Keratinocyte (primary cell): ENCODE measurements around the gene BMF. TPM values are rescaled to one million over a fixed set of nuclear protein-coding genes. Genes with fewer than 3 reads are reported as not detected.
"Not testable (repeated sequence)": the region's sequence is repeated elsewhere in the genome, so short reads cannot be mapped to it uniquely, and the experiment has no call there.

ENCODE experiments used
- DNase-seq: peaks from one replicate; pipeline ENCODE4 v3.0.0-alpha.2; 2011; ENCODE audit warnings: low read depth, missing footprints, low spot score
- FAIRE-seq: peaks from 2 replicates; lab custom pipeline; 2011; peaks lifted over from hg19 to GRCh38; lab: Jason Lieb, UNC
- H2AFZ ChIP-seq: 2 replicates; pipeline ENCODE4 v1.6.0; 2012; ENCODE audit warnings: low read length, control low read depth, inconsistent platforms; ENCODE audit not compliant: control insufficient read depth
- H3K27ac ChIP-seq: 2 replicates; pipeline ENCODE4 v1.5.1; 2011; ENCODE audit warnings: low read length; ENCODE audit not compliant: control insufficient read depth, insufficient read depth
- H3K27me3 ChIP-seq: 3 replicates; pipeline ENCODE4 v1.6.0; 2011; ENCODE audit warnings: low read length; ENCODE audit not compliant: control insufficient read depth, insufficient read depth; ENCODE audit errors: extremely low read depth
- H3K36me3 ChIP-seq, 2 experiments: 2 replicates in 1 of 2; 3 replicates in 1 of 2; pipeline ENCODE4 v1.5.1; 2011; ENCODE audit warnings: low read length in 2 of 2, mild to moderate bottlenecking in 1 of 2; ENCODE audit not compliant: control insufficient read depth in 2 of 2, insufficient read depth in 2 of 2; ENCODE audit errors: extremely low read depth in 1 of 2
- H3K4me1 ChIP-seq: 3 replicates; pipeline ENCODE4 v1.5.1; 2011; ENCODE audit warnings: low read length; ENCODE audit not compliant: control insufficient read depth, insufficient read depth; ENCODE audit errors: extremely low read depth
- H3K4me2 ChIP-seq: 3 replicates; pipeline ENCODE4 v1.6.0; 2011; ENCODE audit warnings: low read depth, low read length; ENCODE audit not compliant: control insufficient read depth, insufficient read depth; ENCODE audit errors: extremely low read depth
- H3K4me3 ChIP-seq, 3 experiments: fragments of 200-600 bp in 1 of 3; sonication (generic) in 1 of 3; 2 replicates in 2 of 3; 3 replicates in 1 of 3; pipeline ENCODE4 v1.5.1; 2011 to 2016; ENCODE audit warnings: low read length in 3 of 3, mild to moderate bottlenecking in 3 of 3, control low read depth in 2 of 3, inconsistent platforms in 1 of 3, low read depth in 1 of 3, mixed read lengths in 1 of 3, mixed run types in 1 of 3, moderate library complexity in 1 of 3; ENCODE audit not compliant: control insufficient read depth in 2 of 3, insufficient read depth in 2 of 3; ENCODE audit errors: extremely low read depth in 1 of 3
- H3K79me2 ChIP-seq: 2 replicates; pipeline ENCODE4 v1.6.0; 2012; ENCODE audit warnings: low read length; ENCODE audit not compliant: control insufficient read depth, insufficient read depth
- H3K9ac ChIP-seq: 3 replicates; pipeline ENCODE4 v1.6.0; 2011; ENCODE audit warnings: low read length; ENCODE audit not compliant: control insufficient read depth, insufficient read depth; ENCODE audit errors: extremely low read depth
- H3K9me1 ChIP-seq: 3 replicates; pipeline ENCODE4 v1.6.0; 2011; ENCODE audit warnings: low read length; ENCODE audit not compliant: control insufficient read depth, insufficient read depth; ENCODE audit errors: extremely low read depth
- H3K9me3 ChIP-seq: 2 replicates; pipeline ENCODE4 v1.5.1; 2012; ENCODE audit warnings: low read depth, low read length; ENCODE audit not compliant: control insufficient read depth
- H4K20me1 ChIP-seq: 3 replicates; pipeline ENCODE4 v1.6.0; 2011; ENCODE audit warnings: low read length; ENCODE audit not compliant: control insufficient read depth, insufficient read depth; ENCODE audit errors: extremely low read depth
- EZH2 ChIP-seq: IDR thresholded peaks from one replicate; pipeline ENCODE4 v1.6.1; 2012; ENCODE audit warnings: inconsistent platforms, mild to moderate bottlenecking, low read length, moderate library complexity
- dilution Hi-C: fragments of 300-500 bp; cut with MboI; formaldehyde crosslinking; loops from one replicate; pipeline ENCODE4 v1.7.0; 2020; ENCODE audit warnings: low sequenced_read_pairs; ENCODE audit not compliant: extremely low pct_ligation_motif_present
- polyA plus RNA-seq, 5 experiments: library from polyadenylated mRNA; depleted of rRNA in 3 of 5; stranded (reverse) in 3 of 5; stranded (forward) in 1 of 5; unstranded in 1 of 5; fragments of >200 nt; gene quantifications; 1 replicate in 1 of 5; 2 replicates in 3 of 5; 3 replicates in 1 of 5; pipeline versions ENCODE4 v1.2.1 to v1.2.3, GENCODE V29; 2011 to 2012; ENCODE audit warnings: missing spikeins in 2 of 5, low read depth in 1 of 5, low replicate concordance in 1 of 5
- TF ChIP-seq, protein P1 (sequence below), 3 experiments: IDR thresholded peaks in 1 of 3; conservative IDR thresholded peaks in 1 of 3; optimal IDR thresholded peaks in 1 of 3; 2 replicates in 2 of 3; 3 replicates in 1 of 3; pipeline versions ENCODE3 to v1.5.1; 2011; ENCODE audit warnings: low read length in 3 of 3, mild to moderate bottlenecking in 3 of 3, moderate library complexity in 2 of 3, control low read depth in 1 of 3, inconsistent platforms in 1 of 3; ENCODE audit not compliant: insufficient read depth in 2 of 3; ENCODE audit errors: extremely low read depth in 1 of 3

The BMF gene
- polyA plus RNA-seq, 1 donor (not counting 4 experiments of a cell fraction or from before 2014, with no cell fraction given), result 0.13 TPM

DNA sequence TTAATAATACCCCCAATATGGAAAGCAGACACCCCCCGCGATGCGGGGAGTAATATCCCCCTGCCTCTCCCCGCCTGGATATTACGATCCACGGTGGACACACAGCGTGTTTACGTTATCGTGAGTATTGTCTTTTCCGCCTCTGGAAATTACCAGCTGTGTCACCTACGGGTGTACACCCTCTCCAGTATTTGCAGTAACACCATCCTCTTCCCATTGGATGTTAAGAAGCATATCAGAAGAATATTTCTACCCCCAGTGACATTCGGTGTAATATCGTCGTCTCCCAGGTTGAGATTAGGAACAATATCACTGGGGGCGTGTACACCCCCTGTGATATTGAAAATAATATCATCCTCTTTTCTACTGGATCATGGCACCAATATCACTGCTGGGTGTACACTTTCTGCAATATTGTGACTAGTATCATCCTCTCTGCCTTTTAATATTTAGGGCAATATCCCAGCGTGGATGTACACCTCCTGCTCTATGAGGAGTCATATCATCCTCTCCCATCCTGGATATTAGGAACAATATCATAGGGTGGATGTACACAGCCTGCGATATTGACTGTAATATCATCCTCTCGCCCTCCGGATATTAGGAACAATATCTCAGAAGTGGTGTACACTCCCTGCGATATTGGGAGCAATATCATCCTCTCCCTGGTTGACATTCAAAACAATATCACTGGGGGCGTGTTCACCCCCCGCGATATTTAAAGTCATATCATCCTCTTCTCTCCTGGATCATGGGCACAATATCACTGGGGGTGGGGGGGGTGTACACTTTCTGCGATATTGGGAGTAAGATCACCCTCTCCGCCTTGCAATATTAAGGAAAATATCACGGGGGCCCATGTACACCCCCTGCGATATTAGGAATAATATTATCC is 20.3 kb upstream of the BMF start:
- no peaks in the 10 kb centered on the region for H3K9me1 ChIP-seq
- FAIRE-seq (no peak), DNase-seq (no peak)
- no peak for TF ChIP-seq EZH2
- TF ChIP-seq, protein P1, sequence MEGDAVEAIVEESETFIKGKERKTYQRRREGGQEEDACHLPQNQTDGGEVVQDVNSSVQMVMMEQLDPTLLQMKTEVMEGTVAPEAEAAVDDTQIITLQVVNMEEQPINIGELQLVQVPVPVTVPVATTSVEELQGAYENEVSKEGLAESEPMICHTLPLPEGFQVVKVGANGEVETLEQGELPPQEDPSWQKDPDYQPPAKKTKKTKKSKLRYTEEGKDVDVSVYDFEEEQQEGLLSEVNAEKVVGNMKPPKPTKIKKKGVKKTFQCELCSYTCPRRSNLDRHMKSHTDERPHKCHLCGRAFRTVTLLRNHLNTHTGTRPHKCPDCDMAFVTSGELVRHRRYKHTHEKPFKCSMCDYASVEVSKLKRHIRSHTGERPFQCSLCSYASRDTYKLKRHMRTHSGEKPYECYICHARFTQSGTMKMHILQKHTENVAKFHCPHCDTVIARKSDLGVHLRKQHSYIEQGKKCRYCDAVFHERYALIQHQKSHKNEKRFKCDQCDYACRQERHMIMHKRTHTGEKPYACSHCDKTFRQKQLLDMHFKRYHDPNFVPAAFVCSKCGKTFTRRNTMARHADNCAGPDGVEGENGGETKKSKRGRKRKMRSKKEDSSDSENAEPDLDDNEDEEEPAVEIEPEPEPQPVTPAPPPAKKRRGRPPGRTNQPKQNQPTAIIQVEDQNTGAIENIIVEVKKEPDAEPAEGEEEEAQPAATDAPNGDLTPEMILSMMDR (optimal IDR thresholded peaks at IDR 0.05 in 1 of 3, IDR thresholded peaks at IDR 0.05 in 1 of 3, conservative IDR thresholded peaks at IDR 0.05 in 1 of 3; ENCODE audit: extremely low read depth in 1 of 3, insufficient read depth in 2 of 3, low read length in 3 of 3), result no peak
- H2AFZ ChIP-seq, result no peak overlapping the region
- no peaks in the 10 kb centered on the region for H3K36me3 ChIP-seq
- no peaks in the 10 kb centered on the region for H4K20me1 ChIP-seq
- H3K9me3 ChIP-seq, result no peaks in the 10 kb centered on the region
- no peak overlapping the region for H3K27ac ChIP-seq
- no peaks in the 10 kb centered on the region for H3K27me3 ChIP-seq
- H3K79me2 ChIP-seq, result no peaks in the 10 kb centered on the region
- peaks cover 10% of the 10 kb centered on the region for H3K4me1 ChIP-seq
- H3K9ac ChIP-seq, result no peak overlapping the region
- dilution Hi-C loops, result no loop called here
- no peak overlapping the region for H3K4me2 ChIP-seq
- H3K4me3 ChIP-seq, result no peak overlapping the region

GRCh38 chr15:40125950-40126349 is 17.3 kb upstream of the BMF start:
- H3K27me3 ChIP-seq, result no peaks in the 10 kb centered on the region
- H3K79me2 ChIP-seq, result no peaks in the 10 kb centered on the region
- H3K4me3 ChIP-seq, result no peak overlapping the region
- no peaks in the 10 kb centered on the region for H3K9me3 ChIP-seq
- no peaks in the 10 kb centered on the region for H3K36me3 ChIP-seq
- no peak overlapping the region for H3K9ac ChIP-seq
- dilution Hi-C loops, result no loop called here
- TF ChIP-seq, protein P1 (optimal IDR thresholded peaks at IDR 0.05 in 1 of 3, IDR thresholded peaks at IDR 0.05 in 1 of 3, conservative IDR thresholded peaks at IDR 0.05 in 1 of 3; ENCODE audit: extremely low read depth in 1 of 3, insufficient read depth in 2 of 3, low read length in 3 of 3), result no peak
- no peak for TF ChIP-seq EZH2
- H3K27ac ChIP-seq, result no peak overlapping the region
- H3K4me2 ChIP-seq, result no peak overlapping the region
- DNase-seq (no peak), FAIRE-seq (no peak)
- no peak overlapping the region for H2AFZ ChIP-seq
- no peaks in the 10 kb centered on the region for H3K9me1 ChIP-seq
- H3K4me1 ChIP-seq, result peaks cover 10% of the 10 kb centered on the region
- no peaks in the 10 kb centered on the region for H4K20me1 ChIP-seq

- peak; percentile 93 for FAIRE-seq
- H3K9me3 ChIP-seq, H3K9ac ChIP-seq: not testable (repeated sequence)
These were observed 16.2 kb upstream of the BMF start for GRCh38 chr15:40124807-40125285.

More at GRCh38 chr15:40124807-40125285, 16.2 kb upstream of the BMF start:
- H4K20me1 ChIP-seq, H3K27me3 ChIP-seq, H3K27ac ChIP-seq, H3K36me3 ChIP-seq, H3K4me3 ChIP-seq, H3K9me1 ChIP-seq, DNase-seq, H2AFZ ChIP-seq, H3K79me2 ChIP-seq, H3K4me2 ChIP-seq, dilution Hi-C loops, H3K4me1 ChIP-seq: not testable (repeated sequence)
